ENCODE results near the gene MYH4.

The MYH4 gene

DNA sequence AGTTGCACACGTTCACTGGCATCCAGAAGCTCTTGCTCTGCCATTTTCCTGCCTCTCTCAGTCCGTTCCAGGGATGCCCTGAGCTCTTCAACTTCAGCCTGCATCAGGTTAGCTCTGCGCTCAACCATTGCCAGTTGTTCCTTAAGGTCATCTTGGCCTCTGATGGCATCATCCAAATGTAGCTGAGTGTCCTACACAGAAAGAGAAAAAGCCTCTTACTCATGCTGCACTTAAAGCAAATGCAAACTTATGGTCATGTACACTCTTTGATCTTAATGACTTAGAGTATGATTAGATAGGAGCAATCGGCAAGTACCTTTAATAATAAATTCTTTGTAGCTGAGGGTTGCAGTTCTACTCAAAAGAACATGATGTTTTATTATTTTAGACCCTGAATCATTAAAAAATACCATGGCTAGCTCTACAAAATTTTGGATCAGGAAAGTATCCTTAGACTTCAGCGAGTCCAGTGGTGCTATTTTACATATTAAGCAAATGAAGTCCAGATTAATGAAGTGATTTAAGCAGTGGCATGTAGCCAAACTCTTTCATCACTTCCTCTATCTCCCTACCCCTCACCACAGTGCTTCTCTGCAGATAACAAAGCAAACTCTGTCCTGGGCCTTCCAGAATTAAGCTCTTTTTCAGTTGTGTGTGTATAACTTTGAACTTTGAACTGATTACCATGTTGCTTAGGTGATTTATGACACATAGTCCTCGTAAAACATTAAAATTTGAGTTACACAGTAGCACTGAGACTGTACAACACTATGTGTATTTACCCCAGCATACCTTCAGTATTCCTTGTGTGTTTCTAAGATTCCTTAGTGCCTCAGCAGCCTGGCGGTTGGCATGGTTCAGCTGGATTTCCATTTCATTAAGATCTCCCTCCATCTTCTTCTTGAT, 22.1 kb downstream of the MYH4 start:
- Histone ChIP-seq H3K27me3 (ENCODE audit: low read depth, low read length) (peaks cover 10% of the 10 kb centered on the region; the same call in 1 of the 2 replicates), H3K27ac (ENCODE audit: low read length) (no peak overlapping the region), H3K4me1 (ENCODE audit: low read length) (no peaks in the 10 kb centered on the region), H3K4me2 (ENCODE audit: low read length) (no peak overlapping the region), H3K9me3 (ENCODE audit: insufficient read depth, low read length) (no peaks in the 10 kb centered on the region), H3K9ac (ENCODE audit: low read length) (no peak overlapping the region), H4K20me1 (ENCODE audit: insufficient read depth, low read length) (no peaks in the 10 kb centered on the region), H3K79me2 (ENCODE audit: low read length) (no peaks in the 10 kb centered on the region), H3K36me3 (replicated peaks; ENCODE audit: low read depth, low read length) (no peaks in the 10 kb centered on the region), H2AFZ (ENCODE audit: low read depth, low read length) (no peak overlapping the region), H3K4me3 (ENCODE audit: low read length) (no peak overlapping the region)
- TF ChIP-seq, protein P1, sequence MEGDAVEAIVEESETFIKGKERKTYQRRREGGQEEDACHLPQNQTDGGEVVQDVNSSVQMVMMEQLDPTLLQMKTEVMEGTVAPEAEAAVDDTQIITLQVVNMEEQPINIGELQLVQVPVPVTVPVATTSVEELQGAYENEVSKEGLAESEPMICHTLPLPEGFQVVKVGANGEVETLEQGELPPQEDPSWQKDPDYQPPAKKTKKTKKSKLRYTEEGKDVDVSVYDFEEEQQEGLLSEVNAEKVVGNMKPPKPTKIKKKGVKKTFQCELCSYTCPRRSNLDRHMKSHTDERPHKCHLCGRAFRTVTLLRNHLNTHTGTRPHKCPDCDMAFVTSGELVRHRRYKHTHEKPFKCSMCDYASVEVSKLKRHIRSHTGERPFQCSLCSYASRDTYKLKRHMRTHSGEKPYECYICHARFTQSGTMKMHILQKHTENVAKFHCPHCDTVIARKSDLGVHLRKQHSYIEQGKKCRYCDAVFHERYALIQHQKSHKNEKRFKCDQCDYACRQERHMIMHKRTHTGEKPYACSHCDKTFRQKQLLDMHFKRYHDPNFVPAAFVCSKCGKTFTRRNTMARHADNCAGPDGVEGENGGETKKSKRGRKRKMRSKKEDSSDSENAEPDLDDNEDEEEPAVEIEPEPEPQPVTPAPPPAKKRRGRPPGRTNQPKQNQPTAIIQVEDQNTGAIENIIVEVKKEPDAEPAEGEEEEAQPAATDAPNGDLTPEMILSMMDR (IDR thresholded peaks at IDR 0.05; ENCODE audit: low read depth, low read length), result no peak
- TF ChIP-seq EZH2phosphoT487 (IDR thresholded peaks at IDR 0.05; ENCODE audit: low read depth), result no peak

DNA sequence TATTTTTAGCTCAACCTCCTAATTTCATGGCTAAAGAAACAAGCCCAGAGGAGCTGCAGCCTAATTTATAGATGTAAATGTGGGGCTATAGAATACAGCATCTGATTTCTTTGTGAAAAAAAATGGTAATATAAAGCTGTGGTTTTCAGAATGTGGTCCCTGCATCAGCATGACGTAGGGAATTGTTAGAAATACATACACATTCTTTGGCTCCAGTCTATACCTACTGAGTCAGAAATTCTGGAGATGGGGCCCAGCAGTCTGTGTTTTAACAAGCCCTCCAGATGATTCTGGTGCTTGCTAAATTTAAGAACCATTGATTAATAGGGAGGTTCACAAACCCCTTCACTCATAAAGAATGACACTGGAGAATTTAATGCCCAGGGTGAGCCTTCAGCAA, 29.5 kb downstream of the MYH4 start:
- Histone ChIP-seq H3K9me3 (ENCODE audit: insufficient read depth, low read length) (no peaks in the 10 kb centered on the region), H3K27ac (ENCODE audit: low read length) (no peak overlapping the region), H2AFZ (ENCODE audit: low read depth, low read length) (no peak overlapping the region), H3K4me3 (ENCODE audit: low read length) (no peak overlapping the region), H4K20me1 (ENCODE audit: insufficient read depth, low read length) (no peaks in the 10 kb centered on the region), H3K9ac (ENCODE audit: low read length) (no peak overlapping the region), H3K27me3 (ENCODE audit: low read depth, low read length) (peaks cover 10% of the 10 kb centered on the region; the same call in 1 of the 2 replicates), H3K4me1 (ENCODE audit: low read length) (no peaks in the 10 kb centered on the region), H3K4me2 (ENCODE audit: low read length) (no peak overlapping the region), H3K79me2 (ENCODE audit: low read length) (no peaks in the 10 kb centered on the region), H3K36me3 (replicated peaks; ENCODE audit: low read depth, low read length) (no peaks in the 10 kb centered on the region)
- no peak for TF ChIP-seq EZH2phosphoT487 (IDR thresholded peaks at IDR 0.05; ENCODE audit: low read depth)

DNA sequence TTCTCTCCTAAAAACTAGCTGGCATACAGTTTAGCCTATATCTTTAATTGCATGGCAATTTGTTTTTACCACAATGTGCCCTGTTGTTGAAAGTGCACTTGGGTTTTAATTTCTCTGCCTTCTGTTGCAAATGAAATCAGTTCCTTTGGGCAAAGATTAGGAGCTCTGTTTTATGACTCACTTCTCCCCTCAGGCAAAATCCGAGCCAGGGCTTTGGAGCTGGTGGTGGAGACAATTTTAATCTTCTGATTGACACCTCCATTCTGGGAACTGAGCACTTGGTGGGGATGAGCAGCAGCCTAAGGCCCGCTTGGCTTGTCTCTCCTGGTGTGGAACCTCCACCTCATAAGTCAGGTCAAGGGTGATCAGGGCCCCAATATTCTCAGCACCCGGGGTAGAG, 34.3 kb downstream of the MYH4 start:
- H3K27me3 ChIP-seq (ENCODE audit: low read depth, low read length), result no peaks in the 10 kb centered on the region
- no peak for TF ChIP-seq EZH2phosphoT487 (IDR thresholded peaks at IDR 0.05; ENCODE audit: low read depth)
- TF ChIP-seq, protein P1 (IDR thresholded peaks at IDR 0.05; ENCODE audit: low read depth, low read length), result no peak
- no peak overlapping the region for H3K4me3 ChIP-seq (ENCODE audit: low read length)
- no peak overlapping the region for H2AFZ ChIP-seq (ENCODE audit: low read depth, low read length)
- H3K79me2 ChIP-seq (ENCODE audit: low read length), result no peaks in the 10 kb centered on the region
- H3K4me1 ChIP-seq (ENCODE audit: low read length), result no peaks in the 10 kb centered on the region
- H3K9ac ChIP-seq (ENCODE audit: low read length), result no peak overlapping the region
- no peaks in the 10 kb centered on the region for H4K20me1 ChIP-seq (ENCODE audit: insufficient read depth, low read length)
- no peaks in the 10 kb centered on the region for H3K9me3 ChIP-seq (ENCODE audit: insufficient read depth, low read length)
- H3K27ac ChIP-seq (ENCODE audit: low read length), result no peak overlapping the region
- no peaks in the 10 kb centered on the region for H3K36me3 ChIP-seq (replicated peaks; ENCODE audit: low read depth, low read length)
- H3K4me2 ChIP-seq (ENCODE audit: low read length), result no peak overlapping the region

DNA sequence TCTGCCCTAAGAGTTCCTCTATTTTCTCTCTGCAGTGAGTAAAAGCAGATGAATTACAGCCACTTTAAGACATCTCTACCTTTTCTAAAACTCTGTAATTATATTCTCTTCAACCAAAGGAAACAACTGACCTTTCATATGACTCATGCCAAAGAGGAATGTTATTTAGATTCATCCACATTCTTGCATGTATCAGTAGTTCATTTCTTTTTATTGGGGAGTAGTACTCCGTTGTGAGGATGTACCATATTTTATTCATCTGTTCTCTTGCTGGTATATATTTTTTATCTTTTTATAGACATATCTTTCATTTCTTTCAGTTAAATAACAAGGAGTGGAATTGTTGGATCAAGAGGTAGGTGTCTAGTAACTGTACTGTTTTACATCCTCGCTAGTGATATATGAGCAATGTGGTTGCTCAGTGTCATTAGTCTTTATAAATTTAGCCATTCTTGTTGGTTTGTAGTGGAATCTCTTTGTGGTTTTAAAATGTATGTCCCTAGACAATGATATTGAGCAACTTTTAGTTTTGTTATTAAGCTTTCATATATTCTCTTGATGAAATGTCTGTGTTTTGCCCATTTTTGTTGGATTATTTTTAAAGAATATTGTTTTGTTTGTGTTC, 39.8 kb downstream of the MYH4 start:
- TF ChIP-seq, protein P1 (IDR thresholded peaks at IDR 0.05; ENCODE audit: low read depth, low read length), result no peak
- no peak for TF ChIP-seq EZH2phosphoT487 (IDR thresholded peaks at IDR 0.05; ENCODE audit: low read depth)
- Histone ChIP-seq H3K4me3 (ENCODE audit: low read length) (no peak overlapping the region), H3K27ac (ENCODE audit: low read length) (no peak overlapping the region)

More for the DNA sequence above, 39.8 kb downstream of the MYH4 start:
- H2AFZ ChIP-seq (ENCODE audit: low read depth, low read length), result no peak overlapping the region
- no peaks in the 10 kb centered on the region for H3K9me3 ChIP-seq (ENCODE audit: insufficient read depth, low read length)
- no peak overlapping the region for H3K9ac ChIP-seq (ENCODE audit: low read length)
- H3K36me3 ChIP-seq (replicated peaks; ENCODE audit: low read depth, low read length), result no peaks in the 10 kb centered on the region
- H4K20me1 ChIP-seq (ENCODE audit: insufficient read depth, low read length), result no peaks in the 10 kb centered on the region
- no peaks in the 10 kb centered on the region for H3K27me3 ChIP-seq (ENCODE audit: low read depth, low read length)
- no peaks in the 10 kb centered on the region for H3K4me1 ChIP-seq (ENCODE audit: low read length)
- no peak overlapping the region for H3K4me2 ChIP-seq (ENCODE audit: low read length)
- no peaks in the 10 kb centered on the region for H3K79me2 ChIP-seq (ENCODE audit: low read length)
